NCI-H345 treated with DMSO at 0.1 percent for 48 hours (cell line): ENCODE measurements around the gene CREB3L1.

Experiments
- DNase-seq: peaks from one replicate; lab custom pipeline; 2025; ENCODE audit not compliant: unreplicated experiment; lab: John Stamatoyannopoulos, UW

CREB3L1 gene

GRCh38 chr11:46363031-46363407 lies 85.6 kb downstream of the CREB3L1 start:
- DNase-seq: no peak

DNA sequence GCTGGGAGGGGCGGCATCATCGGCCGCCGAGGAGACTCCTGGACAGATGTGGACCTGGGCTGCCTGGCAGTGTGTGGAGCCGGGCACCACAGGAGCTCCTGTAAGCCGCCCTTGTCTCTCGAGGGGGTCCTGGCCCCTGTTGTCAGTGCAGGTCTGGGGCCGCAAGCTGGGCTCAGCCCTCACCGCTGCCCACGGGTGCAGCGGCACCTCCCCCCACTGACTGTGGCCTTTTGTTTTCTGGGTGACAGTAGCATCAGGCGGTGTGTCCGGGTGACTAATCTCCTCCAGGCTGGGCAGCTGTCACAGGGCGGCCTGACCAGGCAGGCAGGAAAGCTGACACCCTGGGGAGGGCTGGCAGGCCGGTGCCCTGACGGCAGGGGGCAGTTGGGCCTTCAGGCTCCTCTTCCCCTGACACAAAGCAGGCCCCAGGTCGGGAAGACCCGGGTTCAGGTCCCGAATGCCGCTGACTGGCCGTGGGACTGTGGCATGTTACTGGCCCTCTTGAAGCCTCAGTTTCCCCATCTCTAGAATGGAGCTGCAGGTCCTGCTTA lies 86.1 kb downstream of the CREB3L1 start:
- DNase-seq: no peak

- DNase-seq: no peak
Observed at GRCh38 chr11:46364056-46364455, 86.6 kb downstream of the CREB3L1 start.

- DNase-seq: no peak
Observed at GRCh38 chr11:46364791-46365190, 87.3 kb downstream of the CREB3L1 start.

DNA sequence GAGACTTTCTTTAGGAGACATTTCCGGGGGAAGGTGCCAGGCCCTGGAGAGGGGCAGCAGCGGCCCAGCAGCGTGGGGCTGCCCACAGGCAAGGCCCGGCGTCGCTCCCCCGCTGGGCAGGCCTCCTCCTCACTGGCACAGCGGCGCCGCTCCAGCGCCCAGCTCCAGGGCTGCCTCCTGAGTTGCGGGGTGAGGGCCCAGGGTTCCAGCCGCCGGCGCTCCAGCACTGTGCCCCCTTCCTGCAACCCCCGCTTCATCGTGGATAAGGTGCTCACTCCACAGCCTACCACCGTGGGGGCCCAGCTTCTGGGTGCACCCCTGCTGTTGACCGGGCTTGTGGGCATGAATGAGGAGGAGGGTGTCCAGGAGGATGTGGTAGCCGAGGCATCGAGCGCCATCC lies 88.8 kb downstream of the CREB3L1 start:
- DNase-seq: no peak

- no peak for DNase-seq
Observed at GRCh38 chr11:46366661-46367161, 89.2 kb downstream of the CREB3L1 start.

GRCh38 chr11:46367244-46367915 lies 89.9 kb downstream of the CREB3L1 start:
- DNase-seq: no peak

DNA sequence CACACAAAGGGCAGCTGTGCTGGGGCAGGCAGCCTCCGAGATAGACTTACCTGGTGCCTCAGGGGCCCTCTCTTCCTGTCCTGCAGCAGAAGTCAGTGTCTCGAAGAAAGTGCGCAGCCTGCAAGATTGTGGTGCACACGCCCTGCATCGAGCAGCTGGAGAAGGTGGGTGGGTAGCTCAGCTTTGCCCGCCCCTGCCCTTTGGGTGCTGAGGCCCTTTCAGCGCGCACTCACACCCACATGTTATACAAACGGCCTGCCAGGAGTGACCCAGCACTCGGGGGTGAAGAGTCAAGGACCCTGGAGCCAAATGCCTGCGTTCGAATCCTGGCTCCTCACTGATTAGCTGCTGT lies 90.4 kb downstream of the CREB3L1 start:
- no peak for DNase-seq

DNA sequence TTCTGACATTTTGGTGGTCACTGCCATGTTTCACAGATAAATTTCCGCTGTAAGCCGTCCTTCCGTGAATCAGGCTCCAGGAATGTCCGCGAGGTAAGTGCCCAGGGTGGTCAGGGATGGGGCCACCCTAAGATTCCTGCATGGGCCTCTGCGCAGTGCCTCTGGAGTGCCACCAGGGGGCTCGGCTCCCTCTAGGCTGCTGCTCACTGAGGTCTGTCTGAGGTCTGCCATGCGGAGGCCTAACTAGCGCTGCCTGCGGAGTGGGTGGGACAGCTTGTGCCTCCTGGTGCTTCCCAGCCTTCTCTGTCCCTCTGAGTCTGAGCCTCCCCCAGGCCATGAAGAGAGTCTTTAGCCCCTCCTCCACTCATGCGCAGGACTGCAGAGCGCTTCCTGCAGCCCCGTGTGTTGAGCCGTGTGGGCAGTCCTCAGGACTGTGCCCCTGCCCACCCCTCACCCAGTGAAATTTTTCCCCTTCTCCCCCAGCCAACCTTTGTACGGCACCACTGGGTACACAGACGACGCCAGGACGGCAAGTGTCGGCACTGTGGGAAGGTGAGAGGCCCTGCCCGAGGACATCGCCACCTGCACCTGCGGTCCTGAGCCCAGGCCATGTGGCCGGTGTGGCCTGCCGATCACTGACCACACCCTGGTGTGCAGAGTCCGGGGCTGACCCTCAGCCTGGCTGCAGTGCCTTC lies 92.1 kb downstream of the CREB3L1 start:
- DNase-seq: peak; percentile 44

DNA sequence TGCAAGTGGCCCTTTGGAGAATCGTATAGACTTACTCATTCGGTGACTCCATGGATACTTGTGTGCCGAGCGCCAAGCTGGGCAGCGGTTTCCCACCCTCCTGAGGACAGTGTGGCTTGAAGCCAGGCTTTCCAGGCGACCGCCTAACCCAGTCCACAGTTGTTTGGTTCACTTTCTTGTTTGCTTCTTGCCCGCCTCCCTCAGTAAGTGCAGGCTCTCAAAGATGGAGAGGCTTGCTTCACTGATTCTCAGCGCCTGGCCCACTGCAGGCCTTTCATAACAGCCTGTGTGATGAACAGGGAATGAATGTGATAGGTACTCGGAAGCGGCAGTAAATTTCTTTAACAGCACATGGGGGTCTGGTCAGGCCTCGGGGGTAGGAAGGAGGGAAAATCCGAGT lies 92.8 kb downstream of the CREB3L1 start:
- no peak for DNase-seq
